ENCODE measurements around the gene GPR18. TPM values are rescaled to one million over a fixed set of nuclear protein-coding genes. Genes with fewer than 3 reads are reported as not detected.
"Not testable (repeated sequence)": the region's sequence is repeated elsewhere in the genome, so short reads cannot be mapped to it uniquely, and the experiment has no call there.

The GPR18 gene
- total RNA-seq, 1 experiment from 2014 or later, result not detected

DNA sequence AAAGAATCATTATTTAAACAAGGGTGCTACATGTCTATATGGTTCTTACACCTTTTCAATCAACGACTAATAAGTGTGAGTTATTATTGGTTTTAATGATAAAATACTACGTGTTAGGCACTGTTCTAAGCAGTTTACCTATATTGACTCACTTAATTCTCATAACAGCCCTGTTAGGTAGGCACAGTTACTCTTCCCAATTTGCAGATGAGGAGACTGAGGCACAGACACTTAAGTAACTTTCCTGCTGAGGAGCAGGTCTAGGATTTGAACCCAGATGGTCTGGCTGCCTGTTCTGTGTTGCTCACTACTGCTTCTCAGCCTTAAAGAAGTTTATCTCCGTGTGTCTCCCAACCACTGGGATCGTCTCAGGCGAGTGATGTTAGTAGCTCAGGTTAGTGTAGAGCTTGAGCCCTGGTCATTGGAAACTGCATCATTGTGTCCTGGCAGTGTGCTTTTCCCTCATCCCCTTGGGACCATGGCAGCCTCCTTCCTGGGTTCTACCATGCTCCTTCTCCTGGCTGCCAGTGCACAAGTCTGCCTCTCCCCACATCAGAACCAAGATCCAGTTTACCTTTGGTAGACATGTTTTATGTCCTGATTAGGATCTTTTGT is 46.7 kb downstream of the GPR18 start:
- Histone ChIP-seq H3K9me3 (ENCODE audit: insufficient read depth, low read depth) (no peaks in the 10 kb centered on the region), H3K27ac (no peak overlapping the region), H3K4me1 (replicated peaks; ENCODE audit: insufficient read depth) (no peaks in the 10 kb centered on the region), H2AFZ (no peak overlapping the region), H3K4me2 (no peak overlapping the region), H3K79me2 (ENCODE audit: low read depth) (peaks cover 100% of the 10 kb centered on the region), H3K4me3 (no peak overlapping the region), H3F3A (ENCODE audit: insufficient read depth, low read depth) (peaks cover 7% of the 10 kb centered on the region; the same call in 1 of the 2 replicates), H3K27me3 (ENCODE audit: insufficient read depth, low read depth) (no peaks in the 10 kb centered on the region), H3K9me2 (ENCODE audit: insufficient read depth) (no peaks in the 10 kb centered on the region), H4K20me1 (ENCODE audit: insufficient read depth) (peaks cover 98% of the 10 kb centered on the region), H3K36me3 (ENCODE audit: low read depth) (peaks cover 22% of the 10 kb centered on the region)
- ChIA-PET POLR2A (ENCODE audit: unreplicated experiment) (no interaction called here), CTCF (no interaction called here)
- TF ChIP-seq, protein P1, sequence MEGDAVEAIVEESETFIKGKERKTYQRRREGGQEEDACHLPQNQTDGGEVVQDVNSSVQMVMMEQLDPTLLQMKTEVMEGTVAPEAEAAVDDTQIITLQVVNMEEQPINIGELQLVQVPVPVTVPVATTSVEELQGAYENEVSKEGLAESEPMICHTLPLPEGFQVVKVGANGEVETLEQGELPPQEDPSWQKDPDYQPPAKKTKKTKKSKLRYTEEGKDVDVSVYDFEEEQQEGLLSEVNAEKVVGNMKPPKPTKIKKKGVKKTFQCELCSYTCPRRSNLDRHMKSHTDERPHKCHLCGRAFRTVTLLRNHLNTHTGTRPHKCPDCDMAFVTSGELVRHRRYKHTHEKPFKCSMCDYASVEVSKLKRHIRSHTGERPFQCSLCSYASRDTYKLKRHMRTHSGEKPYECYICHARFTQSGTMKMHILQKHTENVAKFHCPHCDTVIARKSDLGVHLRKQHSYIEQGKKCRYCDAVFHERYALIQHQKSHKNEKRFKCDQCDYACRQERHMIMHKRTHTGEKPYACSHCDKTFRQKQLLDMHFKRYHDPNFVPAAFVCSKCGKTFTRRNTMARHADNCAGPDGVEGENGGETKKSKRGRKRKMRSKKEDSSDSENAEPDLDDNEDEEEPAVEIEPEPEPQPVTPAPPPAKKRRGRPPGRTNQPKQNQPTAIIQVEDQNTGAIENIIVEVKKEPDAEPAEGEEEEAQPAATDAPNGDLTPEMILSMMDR (conservative IDR thresholded peaks at IDR 0.05), result no peak
- TF ChIP-seq EZH2 (IDR thresholded peaks at IDR 0.05; ENCODE audit: low read depth), result no peak
- peak in 1 of 2 experiments; percentile 8 for DNase-seq
- intact Hi-C loops (cut with micrococcal nuclease; ENCODE audit: unreplicated experiment), result no loop called here
- BruUV-seq (replicated peaks), result no TSS peak

GRCh38 chr13:99210627-99211026 is 47.6 kb downstream of the GPR18 start:
- CTCF ChIA-PET; DNase-seq; H3K4me3 ChIP-seq; POLR2A ChIA-PET (ENCODE audit: unreplicated experiment); H3K27ac ChIP-seq; H3K4me2 ChIP-seq; H3K9me2 ChIP-seq (ENCODE audit: insufficient read depth); H2AFZ ChIP-seq; H3K9me3 ChIP-seq (ENCODE audit: insufficient read depth, low read depth); H3K4me1 ChIP-seq (replicated peaks; ENCODE audit: insufficient read depth); intact Hi-C loops (cut with micrococcal nuclease; ENCODE audit: unreplicated experiment); BruUV-seq (replicated peaks); H3K27me3 ChIP-seq (ENCODE audit: insufficient read depth, low read depth): not testable (repeated sequence)
- H3F3A ChIP-seq (ENCODE audit: insufficient read depth, low read depth), result peaks cover 12% of the 10 kb centered on the region; the same call in 1 of the 2 replicates
- peaks cover 98% of the 10 kb centered on the region for H4K20me1 ChIP-seq (ENCODE audit: insufficient read depth)
- H3K36me3 ChIP-seq (ENCODE audit: low read depth), result peaks cover 21% of the 10 kb centered on the region
- H3K79me2 ChIP-seq (ENCODE audit: low read depth), result peaks cover 100% of the 10 kb centered on the region

DNA sequence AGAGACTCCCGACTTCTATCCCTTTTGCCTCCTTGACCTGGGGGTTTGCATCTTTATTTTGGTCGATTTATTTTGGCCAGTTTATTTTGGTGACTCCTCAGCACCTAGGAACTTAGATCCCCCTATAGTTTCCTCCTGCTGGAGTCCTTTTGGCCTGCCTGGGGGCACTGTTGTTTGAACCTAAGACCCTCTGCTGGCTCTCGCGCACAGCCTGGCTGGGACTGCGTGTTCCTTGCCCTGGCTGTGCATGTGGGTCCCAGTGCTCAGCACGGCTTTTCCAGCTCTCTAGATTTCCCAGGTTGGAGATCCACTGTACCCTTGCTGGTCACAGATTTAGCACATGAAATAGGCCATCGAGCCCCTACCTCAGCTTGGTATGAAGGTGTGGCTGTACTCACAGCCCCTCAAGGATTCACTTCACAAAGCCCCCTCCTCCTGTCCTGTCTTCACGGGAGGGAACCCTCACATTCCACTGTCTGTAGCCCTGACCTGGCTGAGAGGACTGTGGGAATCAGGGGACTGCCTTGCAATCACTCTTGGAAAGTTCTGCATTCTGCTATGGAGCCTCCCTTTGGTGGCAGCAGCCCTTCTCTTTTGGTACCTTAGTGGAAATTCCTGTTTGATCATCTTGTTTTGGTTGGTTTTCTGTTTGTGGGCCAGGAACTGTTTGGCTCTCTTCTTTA is 49.2 kb downstream of the GPR18 start:
- Histone ChIP-seq H3K36me3 (ENCODE audit: low read depth) (peaks cover 14% of the 10 kb centered on the region), H3F3A (ENCODE audit: insufficient read depth, low read depth) (peaks cover 12% of the 10 kb centered on the region; the same call in 1 of the 2 replicates), H3K27ac (no peak overlapping the region), H3K4me3 (no peak overlapping the region), H3K79me2 (ENCODE audit: low read depth) (peaks cover 100% of the 10 kb centered on the region), H3K4me1 (replicated peaks; ENCODE audit: insufficient read depth) (no peaks in the 10 kb centered on the region), H4K20me1 (ENCODE audit: insufficient read depth) (peaks cover 98% of the 10 kb centered on the region), H2AFZ (no peak overlapping the region), H3K9me2 (ENCODE audit: insufficient read depth) (no peaks in the 10 kb centered on the region), H3K27me3 (ENCODE audit: insufficient read depth, low read depth) (no peaks in the 10 kb centered on the region), H3K9me3 (ENCODE audit: insufficient read depth, low read depth) (no peaks in the 10 kb centered on the region), H3K4me2 (no peak overlapping the region)
- DNase-seq, result peak in 1 of 2 experiments; percentile 15
- intact Hi-C loops (cut with micrococcal nuclease; ENCODE audit: unreplicated experiment), result no loop called here
- TF ChIP-seq, protein P1 (conservative IDR thresholded peaks at IDR 0.05), result no peak
- no peak for TF ChIP-seq EZH2 (IDR thresholded peaks at IDR 0.05; ENCODE audit: low read depth)
- ChIA-PET POLR2A (ENCODE audit: unreplicated experiment) (no interaction called here), CTCF (no interaction called here)
- no TSS peak for BruUV-seq (replicated peaks)

Measured in PC-9 (cell line).